Measurements from ENCODE around the gene H19. TPM values are rescaled to one million over a fixed set of nuclear protein-coding genes. Genes with fewer than 3 reads are reported as not detected.

Gene H19
- total and polyA plus RNA-seq, 9 of the 15 experiments (the other 6 are each of a cell fraction or from before 2014, with no cell fraction given): 0.13 to 682 (median 15.7) TPM

DNA sequence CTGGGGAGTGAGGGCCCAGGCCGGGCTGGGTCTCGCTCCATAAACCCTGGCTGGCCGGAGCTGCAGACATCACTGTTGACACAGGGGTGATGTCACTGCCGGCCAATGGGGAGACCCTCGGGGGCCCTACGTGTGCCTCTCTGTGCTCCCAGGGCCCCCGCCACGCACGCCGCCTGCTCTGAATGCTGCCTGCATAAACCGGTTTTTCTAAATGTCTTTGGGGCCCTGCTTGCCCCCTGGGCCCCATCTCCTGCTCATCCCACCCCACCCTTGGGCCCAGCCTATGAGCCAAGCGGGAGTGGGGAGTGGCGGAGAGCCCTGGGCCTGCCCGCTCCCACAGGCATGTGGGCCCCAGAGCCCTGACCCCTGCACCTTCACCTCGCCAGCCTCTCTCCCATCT lies 7.7 kb downstream of the H19 start:
- H3K4me3 ChIP-seq: no peak overlapping the region
- H3K9ac ChIP-seq (ENCODE audit: insufficient read depth in 1 of 2, low read depth in 2 of 2, low read length in 2 of 2): no peak overlapping the region
- ChIA-PET POLR2A (interaction anchor here (0.8 kb wide), 1 partner anchor 19 kb away, joined by 3 read pairs; no protein-coding TSS in a partner anchor), CTCF (ENCODE audit: low intra/inter-chr PET ratio) (interaction anchor here (0.5 kb wide), 1 partner anchor 14 kb away, joined by 3 read pairs; no protein-coding TSS in a partner anchor)
- no peak for FAIRE-seq
- TF ChIP-seq MCM3 (IDR thresholded peaks at IDR 0.05) (no peak), HMG20A (CRISPR knock-in tag; conservative IDR thresholded peaks at IDR 0.05) (no peak), ZFX (CRISPR knock-in tag; IDR thresholded peaks at IDR 0.05) (no peak), SAP30 (IDR thresholded peaks at IDR 0.05; ENCODE audit: borderline replicate concordance, insufficient read depth, low read depth, low read length, poor library complexity, severe bottlenecking) (no peak), RNF2 (IDR thresholded peaks at IDR 0.05) (no peak), KLF13 (tag; IDR thresholded peaks at IDR 0.05; ENCODE audit: borderline replicate concordance, low read depth) (no peak)
- TF ChIP-seq, protein P1, sequence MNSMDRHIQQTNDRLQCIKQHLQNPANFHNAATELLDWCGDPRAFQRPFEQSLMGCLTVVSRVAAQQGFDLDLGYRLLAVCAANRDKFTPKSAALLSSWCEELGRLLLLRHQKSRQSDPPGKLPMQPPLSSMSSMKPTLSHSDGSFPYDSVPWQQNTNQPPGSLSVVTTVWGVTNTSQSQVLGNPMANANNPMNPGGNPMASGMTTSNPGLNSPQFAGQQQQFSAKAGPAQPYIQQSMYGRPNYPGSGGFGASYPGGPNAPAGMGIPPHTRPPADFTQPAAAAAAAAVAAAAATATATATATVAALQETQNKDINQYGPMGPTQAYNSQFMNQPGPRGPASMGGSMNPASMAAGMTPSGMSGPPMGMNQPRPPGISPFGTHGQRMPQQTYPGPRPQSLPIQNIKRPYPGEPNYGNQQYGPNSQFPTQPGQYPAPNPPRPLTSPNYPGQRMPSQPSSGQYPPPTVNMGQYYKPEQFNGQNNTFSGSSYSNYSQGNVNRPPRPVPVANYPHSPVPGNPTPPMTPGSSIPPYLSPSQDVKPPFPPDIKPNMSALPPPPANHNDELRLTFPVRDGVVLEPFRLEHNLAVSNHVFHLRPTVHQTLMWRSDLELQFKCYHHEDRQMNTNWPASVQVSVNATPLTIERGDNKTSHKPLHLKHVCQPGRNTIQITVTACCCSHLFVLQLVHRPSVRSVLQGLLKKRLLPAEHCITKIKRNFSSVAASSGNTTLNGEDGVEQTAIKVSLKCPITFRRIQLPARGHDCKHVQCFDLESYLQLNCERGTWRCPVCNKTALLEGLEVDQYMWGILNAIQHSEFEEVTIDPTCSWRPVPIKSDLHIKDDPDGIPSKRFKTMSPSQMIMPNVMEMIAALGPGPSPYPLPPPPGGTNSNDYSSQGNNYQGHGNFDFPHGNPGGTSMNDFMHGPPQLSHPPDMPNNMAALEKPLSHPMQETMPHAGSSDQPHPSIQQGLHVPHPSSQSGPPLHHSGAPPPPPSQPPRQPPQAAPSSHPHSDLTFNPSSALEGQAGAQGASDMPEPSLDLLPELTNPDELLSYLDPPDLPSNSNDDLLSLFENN (IDR thresholded peaks at IDR 0.05; ENCODE audit: low read depth in 2 of 2, low read length in 2 of 2): no peak
- TF ChIP-seq, protein P2, sequence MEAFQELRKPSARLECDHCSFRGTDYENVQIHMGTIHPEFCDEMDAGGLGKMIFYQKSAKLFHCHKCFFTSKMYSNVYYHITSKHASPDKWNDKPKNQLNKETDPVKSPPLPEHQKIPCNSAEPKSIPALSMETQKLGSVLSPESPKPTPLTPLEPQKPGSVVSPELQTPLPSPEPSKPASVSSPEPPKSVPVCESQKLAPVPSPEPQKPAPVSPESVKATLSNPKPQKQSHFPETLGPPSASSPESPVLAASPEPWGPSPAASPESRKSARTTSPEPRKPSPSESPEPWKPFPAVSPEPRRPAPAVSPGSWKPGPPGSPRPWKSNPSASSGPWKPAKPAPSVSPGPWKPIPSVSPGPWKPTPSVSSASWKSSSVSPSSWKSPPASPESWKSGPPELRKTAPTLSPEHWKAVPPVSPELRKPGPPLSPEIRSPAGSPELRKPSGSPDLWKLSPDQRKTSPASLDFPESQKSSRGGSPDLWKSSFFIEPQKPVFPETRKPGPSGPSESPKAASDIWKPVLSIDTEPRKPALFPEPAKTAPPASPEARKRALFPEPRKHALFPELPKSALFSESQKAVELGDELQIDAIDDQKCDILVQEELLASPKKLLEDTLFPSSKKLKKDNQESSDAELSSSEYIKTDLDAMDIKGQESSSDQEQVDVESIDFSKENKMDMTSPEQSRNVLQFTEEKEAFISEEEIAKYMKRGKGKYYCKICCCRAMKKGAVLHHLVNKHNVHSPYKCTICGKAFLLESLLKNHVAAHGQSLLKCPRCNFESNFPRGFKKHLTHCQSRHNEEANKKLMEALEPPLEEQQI (IDR thresholded peaks at IDR 0.05): no peak
- H3K9me3 ChIP-seq (replicated peaks; ENCODE audit: control insufficient read depth, insufficient read depth, low read depth, low read length): no peaks in the 10 kb centered on the region
- intact Hi-C loops (cut with micrococcal nuclease) (no loop called here), in situ Hi-C loops (cut with MboI) (no loop called here)
- no peaks in the 10 kb centered on the region for H3K36me3 ChIP-seq (ENCODE audit: control insufficient read depth, insufficient read depth, low read length)
- no peak overlapping the region for H3K27ac ChIP-seq (ENCODE audit: extremely low read depth, low read depth, low read length)
- no peak overlapping the region for H3K4me2 ChIP-seq (ENCODE audit: insufficient read depth, low read length)
- WGBS (ENCODE audit: insufficient coverage, low coverage, missing lambda C conversion rate): no CpG with 5 or more reads among the region's 15 CpGs
- no peak overlapping the region for H2AFZ ChIP-seq (ENCODE audit: low read depth, low read length)
- H3K27me3 ChIP-seq (ENCODE audit: control insufficient read depth in 2 of 2, insufficient read depth in 2 of 2, low read length in 2 of 2): no peaks in the 10 kb centered on the region
- no peaks in the 10 kb centered on the region for H4K20me1 ChIP-seq (replicated peaks; ENCODE audit: control insufficient read depth, insufficient read depth, low read length)
- DNase-seq (ENCODE audit: extremely low read depth in 1 of 4, low spot score in 3 of 4): no peak
- H3K9me1 ChIP-seq (ENCODE audit: control insufficient read depth, insufficient read depth, low read length): no peaks in the 10 kb centered on the region
- BruUV-seq (replicated peaks): no TSS peak
- peak; percentile 26; the same call in 2 of the 3 replicates for ATAC-seq
- H3K4me1 ChIP-seq (replicated peaks in 1 of 2; ENCODE audit: control insufficient read depth in 2 of 2, insufficient read depth in 2 of 2, low read length in 2 of 2): no peaks in the 10 kb centered on the region; a peak in 1 of 5 replicates
- H3K79me2 ChIP-seq (ENCODE audit: control insufficient read depth, insufficient read depth, low read length): no peaks in the 10 kb centered on the region

Data from K562 (cell line).